WTC11 (cell line): ENCODE measurements around the gene PLPP4. TPM values are rescaled to one million over a fixed set of nuclear protein-coding genes. Genes with fewer than 3 reads are reported as not detected.

ENCODE experiments used
- ATAC-seq: fragments of 200-7000 bp; cut with Tn5 transposase; 2 replicates; pipeline ENCODE4 v1.10.0; 2021; ENCODE audit warnings: mild to moderate bottlenecking, moderate library complexity
- CTCF ChIA-PET: fragments of 300-600 bp; sonication (Branson Sonifier 250); formaldehyde crosslinking; loops from one replicate; lab custom pipeline; 2021; ENCODE audit warnings: antibody characterized with exemption; lab: Charles Lee
- POLR2A ChIA-PET: fragments of 350-600 bp; sonication (Branson Sonifier 250); formaldehyde crosslinking; loops from one replicate; lab custom pipeline; 2021; ENCODE audit warnings: antibody characterized with exemption; lab: Charles Lee
- DNase-seq: peaks from one replicate; pipeline ENCODE4 v3.0.0; 2021; ENCODE audit warnings: low spot score
- H3K27ac Mint-ChIP-seq: 2 replicates; pipeline ENCODE4 v1.8.0; 2021; ENCODE audit warnings: mixed read lengths
- H3K27me3 Mint-ChIP-seq: 2 replicates; pipeline ENCODE4 v1.8.0; 2021; ENCODE audit warnings: low read depth, mild to moderate bottlenecking, moderate library complexity, mixed read lengths
- H3K36me3 Mint-ChIP-seq: 2 replicates; pipeline ENCODE4 v1.8.0; 2021; ENCODE audit warnings: mixed read lengths
- H3K4me1 Mint-ChIP-seq: 2 replicates; pipeline ENCODE4 v1.8.0; 2022; ENCODE audit warnings: mixed read lengths
- H3K4me3 Mint-ChIP-seq: 2 replicates; pipeline ENCODE4 v1.8.0; 2021; ENCODE audit warnings: mild to moderate bottlenecking, moderate library complexity, mixed read lengths
- H3K9me3 Mint-ChIP-seq: 2 replicates; pipeline ENCODE4 v1.8.0; 2021; ENCODE audit warnings: mixed read lengths
- ATF1 ChIP-seq: sonication (generic); formaldehyde crosslinking; IDR thresholded peaks from 2 replicates; pipeline ENCODE4 v1.8.1; 2023; ENCODE audit warnings: mild to moderate bottlenecking, moderate library complexity, missing genetic modification reagents
- E2F4 ChIP-seq: sonication (generic); formaldehyde crosslinking; IDR thresholded peaks from 2 replicates; pipeline ENCODE4 v1.8.1; 2022; ENCODE audit warnings: low read depth, mild to moderate bottlenecking, moderate library complexity, missing genetic modification reagents, borderline replicate concordance
- GABPB1 ChIP-seq: sonication (generic); formaldehyde crosslinking; IDR thresholded peaks from 2 replicates; pipeline ENCODE4 v1.8.1; 2023; ENCODE audit warnings: mild to moderate bottlenecking, missing genetic modification reagents
- HMGA2 ChIP-seq: fragments of 250-450 bp; sonication (Bioruptor Pico); IDR thresholded peaks from 2 replicates; pipeline ENCODE4 v1.4.0; 2021; ENCODE audit warnings: mild to moderate bottlenecking, moderate library complexity
- IRF1 ChIP-seq: sonication (generic); formaldehyde crosslinking; IDR thresholded peaks from 2 replicates; pipeline ENCODE4 v1.8.0; 2023; ENCODE audit warnings: missing genetic modification reagents
- IRF2 ChIP-seq: sonication (generic); formaldehyde crosslinking; IDR thresholded peaks from 2 replicates; pipeline ENCODE4 v1.8.0; 2022; ENCODE audit warnings: low read depth, missing genetic modification reagents, borderline replicate concordance
- NR1H2 ChIP-seq: sonication (generic); formaldehyde crosslinking; IDR thresholded peaks from 2 replicates; pipeline ENCODE4 v1.9.0; 2021; ENCODE audit warnings: mild to moderate bottlenecking, moderate library complexity, missing genetic modification reagents
- PREB ChIP-seq: sonication (generic); formaldehyde crosslinking; IDR thresholded peaks from 2 replicates; pipeline ENCODE4 v1.8.1; 2022; ENCODE audit warnings: mild to moderate bottlenecking, missing genetic modification reagents, moderate library complexity, borderline replicate concordance
- RORB ChIP-seq: fragments of 250-450 bp; sonication (Bioruptor Pico); IDR thresholded peaks from 2 replicates; pipeline ENCODE4 v1.9.0; 2021; ENCODE audit warnings: mild to moderate bottlenecking
- ZBTB21 ChIP-seq: sonication (generic); formaldehyde crosslinking; IDR thresholded peaks from 2 replicates; pipeline ENCODE4 v1.8.1; 2023; ENCODE audit warnings: mild to moderate bottlenecking, missing genetic modification reagents, borderline replicate concordance
- ZBTB43 ChIP-seq: sonication (generic); formaldehyde crosslinking; IDR thresholded peaks from 2 replicates; pipeline ENCODE4 v1.8.1; 2023; ENCODE audit warnings: mild to moderate bottlenecking, missing genetic modification reagents
- ZNF138 ChIP-seq: sonication (generic); formaldehyde crosslinking; conservative IDR thresholded peaks from 2 replicates; pipeline ENCODE4 v1.8.1; 2022; ENCODE audit warnings: mild to moderate bottlenecking, moderate library complexity, missing genetic modification reagents
- ZNF425 ChIP-seq: fragments of 250-450 bp; sonication (Bioruptor Pico); conservative IDR thresholded peaks from 2 replicates; pipeline ENCODE4 v1.9.0; 2021; ENCODE audit warnings: mild to moderate bottlenecking
- ZNF532 ChIP-seq: fragments of 250-450 bp; sonication (Bioruptor Pico); IDR thresholded peaks from 2 replicates; pipeline ENCODE4 v1.9.0; 2021; ENCODE audit warnings: mild to moderate bottlenecking, borderline replicate concordance
- total RNA-seq: library from RNA; stranded (reverse); gene quantifications from 3 replicates; pipeline ENCODE4 v1.2.3, GENCODE V29; 2021

The PLPP4 gene
- total RNA-seq, 1 experiment from 2014 or later, result 0.15 TPM

- no peak overlapping the region for H3K4me3 Mint-ChIP-seq
- DNase-seq, result no peak
- peaks cover 16% of the 10 kb centered on the region for H3K4me1 Mint-ChIP-seq
- TF ChIP-seq ZNF425 (CRISPR knock-in tag) (no peak), ZNF138 (CRISPR knock-in tag) (no peak), RORB (CRISPR knock-in tag) (no peak), E2F4 (CRISPR knock-in tag) (no peak), HMGA2 (CRISPR knock-in tag) (no peak), ZBTB21 (CRISPR knock-in tag) (no peak), ZNF532 (CRISPR knock-in tag) (no peak), ZBTB43 (CRISPR knock-in tag) (no peak), NR1H2 (no peak), GABPB1 (no peak), IRF2 (CRISPR knock-in tag) (no peak), IRF1 (no peak), ATF1 (no peak), PREB (CRISPR knock-in tag) (no peak)
- no peaks in the 10 kb centered on the region for H3K36me3 Mint-ChIP-seq
- no peaks in the 10 kb centered on the region for H3K27me3 Mint-ChIP-seq
- ChIA-PET POLR2A (no interaction called here), CTCF (no interaction called here)
- peaks cover 13% of the 10 kb centered on the region; the same call in 1 of the 2 replicates for H3K9me3 Mint-ChIP-seq
- ATAC-seq, result no peak
- H3K27ac Mint-ChIP-seq, result no peak overlapping the region
Measured at GRCh38 chr10:120583424-120584108, 126.5 kb downstream of the PLPP4 start.
